TTC549 (cell line): ENCODE results near the gene KRT81.
"Not testable (repeated sequence)": the region's sequence is repeated elsewhere in the genome, so short reads cannot be mapped to it uniquely, and the experiment has no call there.

Experiments used
- FAIRE-seq: peaks from 2 replicates; lab custom pipeline; 2012; peaks lifted over from hg19 to GRCh38; lab: Jason Lieb, UNC

The KRT81 gene

GRCh38 chr12:52241205-52241842, 50.0 kb downstream of the KRT81 start:
- FAIRE-seq = no peak

DNA sequence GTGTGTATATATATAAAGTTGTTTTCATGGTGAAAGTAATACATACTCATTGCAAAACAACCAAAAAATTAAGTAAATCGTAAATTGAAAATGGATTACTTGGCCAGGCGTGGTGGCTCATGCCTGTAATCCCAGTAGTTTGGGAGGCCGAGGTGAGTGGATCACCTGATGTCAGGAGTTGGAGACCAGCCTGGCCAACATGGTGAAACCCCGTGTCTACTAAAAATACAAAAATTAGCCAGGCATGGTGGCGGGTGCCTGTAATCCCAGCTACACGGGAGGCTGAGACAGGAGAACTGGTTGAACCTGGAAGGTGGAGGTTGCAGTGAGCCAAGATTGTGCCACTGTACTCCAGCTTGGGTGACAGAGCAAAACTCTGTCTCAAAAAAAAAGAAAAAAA, 51.1 kb downstream of the KRT81 start:
- FAIRE-seq = not testable (repeated sequence)

DNA sequence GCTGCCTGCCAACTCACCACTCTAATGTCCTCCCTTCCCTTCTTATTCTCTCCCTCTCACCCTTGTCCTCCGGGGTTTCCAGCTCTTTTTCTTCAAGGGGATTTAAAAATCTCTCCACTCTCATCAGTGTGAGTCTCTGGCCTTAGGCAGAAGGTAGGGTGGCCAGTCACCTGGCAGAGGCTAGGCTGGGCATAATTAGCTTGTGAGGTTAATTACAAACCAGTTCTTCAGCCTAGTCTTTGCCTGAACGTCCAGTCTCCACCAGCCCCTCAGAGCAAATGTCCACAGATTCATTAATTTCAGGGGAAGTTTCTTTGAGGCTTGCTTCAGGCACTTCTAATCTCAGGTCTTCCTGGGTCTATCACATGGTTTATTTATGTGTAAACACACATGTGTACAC, 51.6 kb downstream of the KRT81 start:
- FAIRE-seq = no peak

GRCh38 chr12:52238916-52239646, 52.3 kb downstream of the KRT81 start:
- no peak for FAIRE-seq

GRCh38 chr12:52238207-52238840, 53.0 kb downstream of the KRT81 start:
- no peak for FAIRE-seq

- no peak for FAIRE-seq
Observed at GRCh38 chr12:52236386-52237050, 54.8 kb downstream of the KRT81 start.
